CD1c-positive myeloid dendritic cell (primary cell): Measurements from ENCODE around the gene MAGEF1.
A peak's percentile ranks its signal among the peaks of the same experiment; 100 is the strongest.

Source experiments
- DNase-seq: peaks from one replicate; pipeline ENCODE4 v3.0.0-alpha.2; 2016; ENCODE audit errors: extremely low spot score

Gene MAGEF1

GRCh38 chr3:184690192-184690883 is 21.5 kb downstream of the MAGEF1 start:
- DNase-seq, result no peak

GRCh38 chr3:184688882-184689271 is 23.0 kb downstream of the MAGEF1 start:
- no peak for DNase-seq

- DNase-seq, result no peak
Observed at GRCh38 chr3:184688251-184688881, 23.5 kb downstream of the MAGEF1 start.

GRCh38 chr3:184687363-184688015 is 24.4 kb downstream of the MAGEF1 start:
- peak; percentile 69 for DNase-seq

- DNase-seq, result no peak
Observed at GRCh38 chr3:184685646-184686045, 26.2 kb downstream of the MAGEF1 start.

- no peak for DNase-seq
Observed at GRCh38 chr3:184685055-184685454, 26.8 kb downstream of the MAGEF1 start.

- DNase-seq, result no peak
Observed at GRCh38 chr3:184683900-184684560, 27.8 kb downstream of the MAGEF1 start.

GRCh38 chr3:184683234-184683633 is 28.6 kb downstream of the MAGEF1 start:
- no peak for DNase-seq

- DNase-seq, result no peak
Observed at GRCh38 chr3:184682671-184683070, 29.2 kb downstream of the MAGEF1 start.

GRCh38 chr3:184680385-184681345 is 31.2 kb downstream of the MAGEF1 start:
- no peak for DNase-seq

GRCh38 chr3:184679056-184679816 is 32.6 kb downstream of the MAGEF1 start:
- DNase-seq, result no peak

GRCh38 chr3:184678317-184679055 is 33.4 kb downstream of the MAGEF1 start:
- DNase-seq, result no peak

GRCh38 chr3:184677344-184678316 is 34.2 kb downstream of the MAGEF1 start:
- no peak for DNase-seq

GRCh38 chr3:184676927-184677326 is 34.9 kb downstream of the MAGEF1 start:
- DNase-seq, result peak; percentile 54

GRCh38 chr3:184674626-184675025 is 37.2 kb downstream of the MAGEF1 start:
- DNase-seq, result no peak

GRCh38 chr3:184672977-184673870 is 38.6 kb downstream of the MAGEF1 start:
- DNase-seq, result no peak

GRCh38 chr3:184672335-184672734 is 39.5 kb downstream of the MAGEF1 start:
- DNase-seq, result no peak
